HG03342 (cell line): ENCODE results near the gene RANBP9.
A peak's percentile ranks its signal among the peaks of the same experiment; 100 is the strongest.

Source experiments
- ATAC-seq: cut with Tn5 transposase; IDR thresholded peaks from one replicate; pipeline ENCODE4 v1.9.1; 2021; ENCODE audit warnings: mild to moderate bottlenecking, moderate library complexity; ENCODE audit not compliant: unreplicated experiment

Gene RANBP9

GRCh38 chr6:13655700-13656099, 55.9 kb downstream of the RANBP9 start:
- no peak for ATAC-seq

GRCh38 chr6:13654496-13654895, 57.1 kb downstream of the RANBP9 start:
- ATAC-seq, result no peak

DNA sequence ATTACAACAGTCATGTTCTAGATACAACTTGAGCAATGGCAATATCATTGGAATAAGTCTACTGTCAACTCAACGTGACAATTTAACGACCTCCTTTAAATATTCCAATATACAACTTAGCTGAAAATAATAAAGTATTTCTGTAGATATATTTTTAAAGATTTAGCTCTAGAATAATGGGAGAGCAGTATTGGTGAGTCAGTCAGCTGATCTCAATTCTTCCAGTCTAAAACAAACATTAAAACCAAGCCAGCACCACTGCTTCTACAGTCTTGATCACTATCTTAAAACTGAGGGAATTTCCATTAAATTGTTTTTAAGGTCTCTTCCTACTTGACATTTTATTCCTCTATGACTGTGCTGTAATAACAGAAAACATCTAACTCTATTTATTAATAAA, 58.3 kb downstream of the RANBP9 start:
- ATAC-seq, result no peak

DNA sequence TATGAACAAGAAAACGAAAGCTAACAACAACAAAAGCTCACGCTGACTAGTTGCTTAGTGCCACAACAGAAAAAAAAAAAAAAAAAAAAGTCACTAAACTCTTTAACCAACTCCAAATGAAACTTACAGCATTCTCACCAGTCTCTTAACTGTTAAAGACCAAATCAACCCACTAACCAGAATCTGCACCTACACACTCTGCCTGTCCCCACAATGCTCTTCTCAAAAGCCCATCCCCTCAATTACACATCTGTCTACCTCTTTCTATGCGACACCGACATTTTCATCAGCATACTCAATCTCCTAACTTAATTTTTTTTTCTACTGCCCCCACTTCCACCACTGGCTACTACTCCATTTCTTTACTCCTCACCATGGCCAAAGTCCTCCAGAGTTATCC, 62.2 kb downstream of the RANBP9 start:
- no peak for ATAC-seq

DNA sequence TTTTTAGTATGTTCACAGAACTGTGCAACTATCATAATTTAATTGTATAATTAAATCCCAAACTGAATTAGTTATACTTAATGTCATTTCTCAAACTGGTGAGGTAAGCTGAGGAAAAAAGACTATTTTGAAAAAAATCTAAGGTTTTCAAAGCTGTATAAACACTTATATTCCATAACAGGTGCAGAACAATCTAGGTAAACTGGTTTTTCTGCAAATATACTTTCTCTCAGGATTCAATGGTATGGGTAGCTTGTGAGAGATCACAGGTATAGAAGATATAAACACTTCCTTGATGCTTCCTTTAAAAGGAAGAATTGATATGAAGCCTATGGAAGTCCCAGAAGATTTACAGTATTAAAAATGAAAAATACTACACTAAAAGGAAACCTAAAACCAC, 62.8 kb downstream of the RANBP9 start:
- no peak for ATAC-seq

DNA sequence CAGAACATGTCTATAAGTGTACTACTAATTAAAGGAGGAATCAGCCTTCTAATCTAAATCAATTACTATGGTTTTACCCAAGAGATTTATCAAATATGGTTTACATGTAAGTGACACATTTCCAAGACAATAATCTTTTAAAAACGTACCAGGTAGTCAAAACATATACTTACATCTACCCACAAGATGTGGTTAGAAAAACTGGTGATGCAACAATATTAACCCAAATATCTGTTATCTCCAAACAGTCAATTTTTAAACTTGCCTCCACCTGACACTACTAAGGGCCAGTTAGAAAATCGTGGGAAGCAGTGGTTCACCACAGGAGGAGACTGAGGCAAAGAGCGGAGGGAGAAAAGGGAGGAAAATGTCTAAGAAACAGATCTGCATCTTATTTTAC, 68.5 kb downstream of the RANBP9 start:
- ATAC-seq, result no peak

GRCh38 chr6:13641315-13641714, 70.3 kb downstream of the RANBP9 start:
- no peak for ATAC-seq

- ATAC-seq, result no peak
Measured at GRCh38 chr6:13638626-13639025, 73.0 kb downstream of the RANBP9 start.

DNA sequence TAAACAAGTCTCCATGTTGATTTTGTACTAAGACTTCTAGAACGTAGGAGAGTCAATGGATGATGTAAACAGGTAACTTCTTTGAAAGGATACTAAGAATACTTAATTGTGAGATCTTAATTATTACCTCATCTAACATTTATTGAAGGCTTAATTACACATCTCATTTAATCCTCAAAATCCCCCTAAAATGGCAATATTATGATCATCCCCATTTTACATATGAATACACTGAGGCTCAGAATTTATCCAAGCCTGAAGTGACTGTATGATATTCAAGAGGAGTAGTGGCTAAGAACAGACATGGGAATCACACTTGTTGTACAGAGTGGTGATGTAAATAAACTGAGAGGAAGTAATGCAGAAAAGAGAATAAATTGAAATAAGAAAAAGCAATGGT, 73.6 kb downstream of the RANBP9 start:
- no peak for ATAC-seq

GRCh38 chr6:13635948-13636658, 75.5 kb downstream of the RANBP9 start:
- ATAC-seq, result no peak

GRCh38 chr6:13633343-13633742, 78.3 kb downstream of the RANBP9 start:
- no peak for ATAC-seq

DNA sequence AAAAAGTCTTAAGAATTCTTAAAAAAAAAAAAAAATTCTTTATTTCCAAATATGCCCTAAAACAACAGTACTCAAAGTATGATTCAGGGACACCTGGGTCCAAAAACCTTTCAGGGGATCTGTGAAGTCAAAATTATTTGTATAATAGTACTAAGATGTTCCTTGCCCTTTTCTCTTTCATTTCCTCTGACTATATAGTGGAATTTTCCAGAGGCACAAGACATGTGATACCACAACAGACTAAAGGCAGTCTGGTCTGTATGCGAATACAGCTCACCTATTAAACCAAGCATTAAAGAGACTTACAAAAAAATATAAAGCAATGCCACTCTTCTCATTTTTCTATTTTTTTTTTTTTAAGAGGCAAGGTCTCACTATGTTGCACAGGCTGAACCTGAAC, 81.1 kb downstream of the RANBP9 start:
- no peak for ATAC-seq

- ATAC-seq, result no peak
Measured at GRCh38 chr6:13629459-13630116, 82.0 kb downstream of the RANBP9 start.

GRCh38 chr6:13624871-13625288, 86.8 kb downstream of the RANBP9 start:
- ATAC-seq, result no peak

GRCh38 chr6:13617066-13617465, 94.6 kb downstream of the RANBP9 start:
- ATAC-seq, result no peak

- ATAC-seq, result no peak
Measured at GRCh38 chr6:13615792-13616120, 95.9 kb downstream of the RANBP9 start.

DNA sequence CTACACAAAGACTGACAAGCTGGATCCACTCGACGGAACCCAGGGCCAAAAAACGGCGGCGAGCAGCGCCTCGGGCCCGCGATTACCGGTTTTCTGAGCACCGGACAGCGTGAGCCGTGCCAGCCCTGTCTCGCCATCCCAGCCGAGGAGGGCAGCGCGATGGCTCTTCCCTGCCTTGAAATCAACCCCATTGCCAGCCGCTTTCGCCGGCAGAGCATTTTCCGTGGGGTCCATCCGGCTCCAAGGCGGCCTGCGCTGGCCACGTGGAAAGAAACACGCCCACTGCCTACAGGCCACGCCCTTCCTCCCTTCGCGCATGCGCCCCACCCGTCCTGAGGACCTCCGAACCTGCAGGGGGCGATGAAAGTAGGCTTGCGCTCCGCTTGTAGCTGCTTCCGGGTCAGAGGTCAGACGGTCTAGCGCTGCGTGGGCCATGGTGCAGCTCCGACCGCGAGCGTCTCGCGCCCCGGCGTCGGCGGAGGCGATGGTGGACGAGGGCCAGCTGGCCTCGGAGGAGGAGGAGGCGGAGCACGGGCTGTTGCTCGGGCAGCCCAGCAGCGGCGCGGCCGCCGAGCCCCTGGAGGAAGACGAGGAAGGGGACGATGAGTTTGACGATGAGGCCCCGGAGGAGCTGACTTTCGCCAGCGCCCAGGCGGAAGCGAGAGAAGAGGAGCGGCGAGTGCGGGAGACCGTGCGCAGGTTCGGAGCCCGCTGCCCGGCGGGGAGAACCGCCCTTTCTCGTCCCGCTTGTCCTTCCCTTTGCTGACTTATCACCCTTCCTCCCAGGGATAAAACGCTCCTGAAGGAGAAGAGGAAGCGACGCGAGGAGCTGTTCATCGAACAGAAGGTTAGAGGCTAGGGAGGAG, 96.5 kb downstream of the RANBP9 start, which contains the start of gene NOL7:
Gene NOL7, plus strand, starts transcription at position 410 of the 866 bp plus-strand sequence. Its CDS starts 24 bp downstream, at position 434.
- peak; percentile 87 for ATAC-seq

DNA sequence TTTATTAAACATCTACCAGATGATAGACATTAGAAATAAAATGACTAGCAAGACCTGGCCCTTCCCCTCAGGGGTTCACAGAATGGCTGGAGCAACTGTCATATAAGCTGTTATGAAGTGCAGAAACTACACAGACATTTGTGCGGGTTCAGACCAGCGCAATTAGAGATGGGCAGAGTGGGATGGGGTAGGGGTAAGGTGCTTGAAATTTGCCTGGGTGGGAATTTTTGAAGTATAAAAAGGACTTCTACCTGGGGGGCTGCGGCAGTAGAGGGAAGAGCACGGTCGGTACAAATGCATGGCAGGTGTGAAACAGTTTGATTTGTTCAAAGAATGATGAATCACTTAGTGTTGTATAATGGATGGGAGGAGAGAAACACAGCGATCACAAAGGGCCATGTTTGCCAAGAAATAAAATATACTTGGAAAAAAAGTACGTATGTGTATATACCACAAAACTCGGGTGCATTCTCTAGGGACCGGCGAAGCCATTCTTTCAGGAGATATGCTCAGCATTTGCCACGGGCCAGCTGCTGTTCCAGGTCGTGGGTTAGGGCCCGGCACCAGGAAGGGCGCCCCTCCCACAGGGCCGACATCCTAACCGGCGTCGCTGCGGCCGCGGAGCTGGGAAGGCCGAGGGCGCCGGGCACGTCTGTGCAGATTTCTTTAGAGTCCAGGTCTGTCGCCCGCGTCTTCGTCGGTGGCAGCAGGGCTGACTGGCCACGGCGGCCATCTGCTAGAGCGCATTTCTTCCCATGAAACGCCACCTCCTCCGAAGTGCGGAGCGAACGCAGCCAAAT, 97.3 kb downstream of the RANBP9 start:
- peak; percentile 18 for ATAC-seq

GRCh38 chr6:13613029-13613594, 98.5 kb downstream of the RANBP9 start:
- ATAC-seq, result no peak

DNA sequence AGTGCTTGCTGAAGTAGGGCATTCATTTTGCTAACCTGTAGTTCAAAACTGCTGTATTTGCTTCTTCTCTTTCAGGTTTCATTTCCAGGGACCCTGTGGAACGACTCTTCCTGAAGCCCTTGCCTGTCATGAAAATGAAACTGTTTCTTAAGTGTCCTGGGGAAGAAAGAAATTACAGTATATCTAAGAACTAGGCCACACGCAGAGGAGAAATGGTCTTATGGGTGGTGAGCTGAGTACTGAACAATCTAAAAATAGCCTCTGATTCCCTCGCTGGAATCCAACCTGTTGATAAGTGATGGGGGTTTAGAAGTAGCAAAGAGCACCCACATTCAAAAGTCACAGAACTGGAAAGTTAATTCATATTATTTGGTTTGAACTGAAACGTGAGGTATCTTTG, 99.9 kb downstream of the RANBP9 start:
- ATAC-seq, result no peak

- no peak for ATAC-seq
Measured at GRCh38 chr6:13605634-13606033, 106.0 kb downstream of the RANBP9 start.
